ENCODE measurements around the gene PSD2.

DNA sequence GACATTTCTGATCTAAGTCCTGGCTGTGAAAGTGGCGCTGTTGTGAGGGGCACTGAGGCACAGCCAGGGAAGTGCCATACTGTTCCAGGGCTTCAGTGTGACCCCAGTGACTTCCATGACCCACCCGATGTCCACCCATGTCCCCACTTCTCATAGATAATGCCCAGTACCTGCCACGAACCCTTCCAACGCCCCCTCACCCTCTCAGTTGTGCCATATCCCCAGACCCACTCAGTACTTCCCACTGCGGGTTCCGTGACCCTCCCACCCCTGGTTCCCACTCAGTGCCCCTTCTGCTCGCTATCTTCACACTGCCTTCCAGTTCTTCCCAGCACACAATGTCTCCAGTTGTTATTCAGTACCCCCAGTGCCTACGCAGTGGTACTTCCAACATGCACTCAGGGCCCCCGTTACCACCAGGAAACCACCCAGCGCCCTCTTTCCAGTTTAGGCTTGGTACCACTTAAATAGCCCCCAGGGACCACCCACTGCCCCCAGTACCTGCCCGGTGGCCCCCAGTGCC, 30.7 kb upstream of the PSD2 start:
- TF ChIP-seq POLR2A (IDR thresholded peaks at IDR 0.05; ENCODE audit: low read length) (no peak), GATA1 (IDR thresholded peaks at IDR 0.05; ENCODE audit: low read depth, low read length) (no peak)

Measured in erythroblast (primary cell).